Jurkat, Clone E6-1 (cell line): Measurements from ENCODE around the gene NPR3.

Experiments used
- DNase-seq: peaks from one replicate; pipeline ENCODE4 v3.0.0-alpha.2; 2011; ENCODE audit warnings: low read depth, low spot score
- H3K4me3 ChIP-seq: 2 replicates; pipeline ENCODE4 v1.5.1; 2011; ENCODE audit warnings: mild to moderate bottlenecking, low read length, control low read depth, moderate library complexity

The NPR3 gene

GRCh38 chr5:32753051-32753450 is 41.9 kb downstream of the NPR3 start:
- no peak overlapping the region for H3K4me3 ChIP-seq
- no peak for DNase-seq

DNA sequence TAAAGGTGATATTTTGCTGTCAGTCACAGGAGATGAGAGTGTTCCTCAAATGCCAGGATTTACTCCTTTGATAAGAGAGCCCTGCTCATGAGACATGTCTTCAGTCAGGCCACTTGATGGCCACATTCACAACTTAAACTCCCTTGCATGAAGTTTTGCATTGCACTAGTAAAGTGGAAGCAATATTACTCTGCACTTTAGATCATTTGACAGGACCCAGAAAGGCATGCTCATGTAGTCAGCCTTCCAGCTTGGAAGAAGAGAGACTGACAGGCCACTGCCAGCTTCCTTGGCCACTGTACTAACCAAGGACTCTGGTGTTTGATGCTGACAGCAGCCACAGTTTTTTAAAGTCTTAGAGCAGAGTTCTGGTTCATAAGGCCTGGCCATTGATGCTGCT is 42.6 kb downstream of the NPR3 start:
- no peak overlapping the region for H3K4me3 ChIP-seq
- DNase-seq: no peak

GRCh38 chr5:32754284-32754683 is 43.2 kb downstream of the NPR3 start:
- H3K4me3 ChIP-seq: no peak overlapping the region
- no peak for DNase-seq

- H3K4me3 ChIP-seq: no peak overlapping the region
- no peak for DNase-seq
Observed at GRCh38 chr5:32760091-32760509, 49.0 kb downstream of the NPR3 start.

- no peak overlapping the region for H3K4me3 ChIP-seq
- no peak for DNase-seq
Observed at GRCh38 chr5:32765266-32765665, 54.1 kb downstream of the NPR3 start.

DNA sequence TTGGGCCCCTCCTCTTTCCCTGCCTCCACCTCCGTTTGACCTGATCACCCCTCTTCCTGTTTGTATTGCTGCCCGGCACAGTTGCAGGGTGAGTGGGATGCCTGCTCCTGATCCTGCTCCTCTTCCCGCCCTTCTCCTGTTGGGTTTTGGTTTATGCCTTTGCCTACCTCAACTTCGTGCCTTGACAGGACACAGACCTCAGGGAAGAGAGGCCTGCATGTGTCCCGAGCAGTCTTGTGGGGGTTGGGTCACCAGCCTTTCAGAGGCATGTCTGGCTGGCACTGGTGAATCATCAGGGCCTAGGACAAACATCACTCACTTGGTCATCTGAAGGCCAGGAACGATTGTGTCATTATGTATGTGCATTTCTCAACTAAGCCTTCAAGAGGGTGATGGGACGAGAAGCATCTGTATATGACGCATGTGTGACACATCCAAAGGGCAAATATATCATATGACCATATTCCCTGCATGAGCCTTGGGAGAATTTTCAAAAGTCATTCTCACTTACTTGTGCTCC is 56.9 kb downstream of the NPR3 start:
- no peak for DNase-seq
- H3K4me3 ChIP-seq: no peak overlapping the region

GRCh38 chr5:32769711-32770110 is 58.6 kb downstream of the NPR3 start:
- no peak overlapping the region for H3K4me3 ChIP-seq
- no peak for DNase-seq

- no peak overlapping the region for H3K4me3 ChIP-seq
- no peak for DNase-seq
Observed at GRCh38 chr5:32770444-32770843, 59.3 kb downstream of the NPR3 start.

DNA sequence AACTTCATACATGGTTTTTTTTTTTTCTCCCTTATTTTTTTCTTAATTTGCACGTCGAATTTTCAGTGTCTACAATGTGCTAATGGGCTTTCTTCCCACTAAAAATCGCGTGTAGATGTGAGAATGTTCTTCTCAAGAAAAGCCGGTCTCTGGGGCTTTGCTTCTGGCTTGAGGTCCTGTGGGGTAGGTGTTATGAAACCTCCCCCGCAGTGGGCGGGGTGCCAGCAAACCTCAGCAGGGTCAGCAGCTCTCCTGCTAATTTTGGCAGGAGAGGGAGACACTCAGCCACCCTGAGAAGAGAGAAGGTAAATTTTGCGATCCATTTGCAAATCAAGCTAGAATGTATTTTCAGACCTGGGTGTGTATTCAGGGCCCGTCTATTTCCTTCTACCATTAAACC is 59.9 kb downstream of the NPR3 start:
- H3K4me3 ChIP-seq: no peak overlapping the region
- no peak for DNase-seq

DNA sequence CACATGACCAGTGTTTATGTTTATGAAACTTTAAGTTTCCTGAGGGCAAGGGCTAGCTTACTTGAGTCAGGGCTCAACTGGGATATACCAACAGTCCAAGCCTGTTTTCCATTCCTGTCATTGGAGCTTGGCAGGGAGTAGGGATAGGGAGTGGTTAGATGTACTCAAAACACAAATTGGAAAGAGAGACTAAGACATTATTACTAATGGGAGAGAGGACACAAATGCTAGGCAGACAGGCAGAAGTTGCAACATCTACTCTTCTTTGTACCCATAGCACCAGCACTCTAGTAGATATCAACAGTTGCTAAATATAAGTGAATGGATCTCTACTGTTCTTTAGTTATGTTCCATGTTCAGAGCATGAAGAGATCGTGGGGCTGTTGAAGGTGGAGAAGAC is 62.8 kb downstream of the NPR3 start:
- DNase-seq: no peak
- H3K4me3 ChIP-seq: no peak overlapping the region

DNA sequence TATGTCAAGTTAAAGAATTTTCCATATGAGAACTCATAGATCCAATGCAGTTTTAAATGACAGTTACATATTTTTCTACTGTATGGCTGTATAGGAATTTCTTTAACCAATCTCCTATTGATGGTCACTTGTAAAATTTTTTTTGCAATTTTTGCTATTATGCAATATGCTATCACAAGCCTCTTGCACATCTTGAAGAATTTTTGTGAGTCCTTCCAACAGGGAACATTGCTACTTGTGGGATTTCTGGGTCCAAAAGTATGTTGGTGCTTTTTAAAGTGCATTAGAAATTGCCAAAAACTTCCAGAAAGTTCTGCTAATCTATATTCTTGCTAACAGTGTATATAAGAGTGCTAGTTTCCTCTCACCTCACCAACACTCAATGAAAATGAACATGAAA is 65.1 kb downstream of the NPR3 start:
- H3K4me3 ChIP-seq: no peak overlapping the region
- no peak for DNase-seq

GRCh38 chr5:32777222-32777621 is 66.1 kb downstream of the NPR3 start:
- no peak for DNase-seq
- H3K4me3 ChIP-seq: no peak overlapping the region

DNA sequence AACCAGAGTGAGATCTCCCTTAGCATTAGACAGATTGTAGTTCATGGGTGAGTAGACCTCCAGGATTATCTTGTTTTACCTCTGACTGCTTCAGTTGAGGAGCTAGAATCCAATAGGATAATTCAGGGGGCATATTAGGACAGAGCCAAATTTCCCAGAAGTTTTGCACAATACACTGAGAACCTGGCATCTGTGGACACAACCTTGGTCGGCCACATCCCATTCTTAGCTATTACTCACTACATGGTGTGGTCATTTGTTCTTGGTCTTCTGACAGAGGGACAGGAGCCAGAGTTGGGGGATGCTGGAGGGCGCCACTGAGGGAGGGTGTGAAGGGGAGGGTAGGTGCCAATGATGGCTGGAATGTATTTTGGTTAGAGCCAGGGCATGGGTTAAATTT is 66.6 kb downstream of the NPR3 start:
- H3K4me3 ChIP-seq: no peak overlapping the region
- DNase-seq: no peak

DNA sequence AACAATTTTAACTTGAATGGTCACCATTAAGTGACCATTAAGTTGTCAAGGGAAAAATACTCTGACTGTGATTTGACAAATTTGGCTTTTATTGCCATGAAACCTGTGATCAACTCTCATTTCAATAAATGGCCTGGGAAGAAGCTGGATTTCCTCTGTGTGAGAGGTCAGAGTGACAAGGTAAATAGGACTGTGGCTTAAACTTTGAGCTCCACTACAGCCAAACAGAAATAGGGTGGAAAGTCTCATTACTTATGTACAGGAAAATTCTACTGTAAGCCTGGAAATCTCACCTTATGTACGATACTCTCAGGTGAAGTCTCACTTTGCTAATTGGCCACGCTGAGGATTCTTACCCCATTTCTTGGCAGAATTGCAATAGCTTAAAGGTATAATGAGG is 67.3 kb downstream of the NPR3 start:
- no peak overlapping the region for H3K4me3 ChIP-seq
- no peak for DNase-seq

- no peak overlapping the region for H3K4me3 ChIP-seq
Observed at GRCh38 chr5:32779754-32780415, 68.8 kb downstream of the NPR3 start.

DNA sequence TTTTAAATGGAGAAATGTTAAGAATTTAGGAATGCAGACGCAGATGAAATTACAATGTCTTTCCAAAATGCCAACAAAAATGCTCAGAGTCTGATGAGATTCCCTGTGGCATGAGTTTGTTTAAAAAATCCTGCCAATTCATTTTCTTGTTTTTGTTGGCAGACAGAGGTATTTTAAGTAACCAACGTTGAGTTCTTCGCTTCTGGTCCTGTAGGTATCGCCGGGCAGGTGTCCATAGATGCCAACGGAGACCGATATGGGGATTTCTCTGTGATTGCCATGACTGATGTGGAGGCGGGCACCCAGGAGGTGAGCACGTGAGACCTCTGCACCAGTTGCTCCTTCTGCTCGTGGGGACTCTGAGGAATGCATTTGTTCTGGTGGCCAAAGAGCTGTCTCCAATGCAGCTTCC is 69.4 kb downstream of the NPR3 start:
- H3K4me3 ChIP-seq: no peak overlapping the region
- no peak for DNase-seq

More at GRCh38 chr5:32779754-32780415, 68.8 kb downstream of the NPR3 start:
- no peak for DNase-seq

- H3K4me3 ChIP-seq: no peak overlapping the region
- no peak for DNase-seq
Observed at GRCh38 chr5:32783661-32784060, 72.5 kb downstream of the NPR3 start.

DNA sequence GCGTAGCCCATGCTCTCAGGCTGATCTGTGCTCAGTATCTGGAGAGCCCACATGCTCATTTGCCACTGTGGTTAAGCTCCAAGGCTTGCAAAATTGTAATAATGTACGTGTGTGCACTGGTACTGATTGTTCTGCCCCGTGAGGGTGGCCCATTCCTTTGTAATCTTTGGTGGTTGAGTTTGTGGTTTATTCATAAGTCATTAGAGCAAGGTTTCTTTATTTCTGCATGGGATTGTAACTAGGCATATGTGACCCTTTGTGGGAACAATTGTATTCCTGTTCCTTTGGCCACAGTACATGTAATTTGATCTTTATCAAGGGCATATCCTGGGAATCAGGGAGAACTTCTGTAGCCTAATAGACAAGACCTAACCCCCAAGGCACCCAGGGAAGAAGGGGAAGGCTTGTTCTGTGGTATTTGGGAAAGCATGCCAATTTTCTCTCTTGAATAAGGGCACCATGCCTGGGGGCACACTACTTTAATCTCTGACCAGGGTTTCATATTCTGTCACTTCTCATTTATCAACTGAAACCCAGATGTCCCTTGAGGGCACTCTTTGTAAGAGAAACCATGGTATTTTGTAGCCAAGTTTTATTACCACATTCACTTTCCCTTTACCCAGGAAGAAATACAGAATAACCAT is 74.6 kb downstream of the NPR3 start:
- DNase-seq: no peak
- no peak overlapping the region for H3K4me3 ChIP-seq

DNA sequence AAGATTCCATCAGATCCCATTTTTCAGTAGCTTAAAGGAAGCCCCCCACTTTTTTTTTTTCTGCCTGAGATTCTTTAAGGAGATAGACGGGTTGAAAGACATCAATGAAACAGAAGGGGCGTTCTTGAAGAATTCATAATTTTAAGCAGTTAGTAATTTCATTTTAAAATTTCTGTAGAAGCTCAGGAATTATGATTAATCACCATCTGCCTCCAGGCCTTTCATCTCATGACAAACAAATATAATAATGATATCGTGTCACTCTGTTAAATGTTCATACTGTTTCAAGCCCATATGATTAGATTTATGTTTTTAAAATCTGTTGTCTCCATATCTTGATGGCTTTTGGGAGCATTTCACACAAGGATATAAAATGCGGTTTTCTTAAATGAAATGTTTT is 75.2 kb downstream of the NPR3 start:
- no peak for DNase-seq
- no peak overlapping the region for H3K4me3 ChIP-seq

DNA sequence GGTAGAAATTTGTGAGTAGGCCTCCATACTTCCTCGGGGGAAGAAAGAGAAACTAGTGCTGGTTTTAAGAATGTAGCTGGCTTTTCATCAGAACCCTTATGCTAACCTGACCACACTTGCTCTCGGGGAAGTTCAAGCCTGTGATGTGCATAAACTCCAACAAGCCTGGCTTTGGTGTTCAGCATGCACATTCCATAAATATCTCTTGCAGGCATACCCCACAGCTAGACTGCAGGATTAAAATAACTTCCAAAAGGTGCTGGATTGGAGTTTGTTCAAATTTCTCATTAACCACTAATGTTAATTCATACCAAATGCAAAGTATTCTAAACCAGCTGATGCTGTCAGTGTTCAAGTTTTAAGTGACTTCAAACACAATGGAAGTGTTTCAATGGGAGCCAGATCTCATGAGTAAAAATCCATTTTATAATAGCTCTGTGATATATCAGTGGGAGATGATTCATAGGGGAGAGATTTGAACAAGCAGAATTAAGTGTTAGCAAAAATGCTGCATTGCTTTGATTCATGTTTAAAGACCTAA is 79.4 kb downstream of the NPR3 start:
- no peak overlapping the region for H3K4me3 ChIP-seq
- no peak for DNase-seq
